ENCODE measurements around the gene USP16. TPM values are rescaled to one million over a fixed set of nuclear protein-coding genes. Genes with fewer than 3 reads are reported as not detected.

Gene USP16
- 28.7 TPM for polyA plus RNA-seq (2013, experiment 1 of 2)
- 28.7 TPM for polyA plus RNA-seq (2013, experiment 2 of 2)

- no CpG with 5 or more reads among the region's 48 CpGs for WGBS (ENCODE audit: extremely low coverage, insufficient coverage, low lambda C conversion rate)
- peak within 1 kb of the TSS; percentile 96 for H3K56ac ChIP-seq (ENCODE audit: low read length)
Observed at GRCh38 chr21:29024474-29025327, at the start of gene USP16. Gene USP16, plus strand, starts transcription at chr21:29024668. Its CDS starts 3,246 bp downstream, at chr21:29027914.

GRCh38 chr21:28975397-28975796 lies 49.1 kb upstream of the USP16 start:
- H3K27me3 ChIP-seq (ENCODE audit: insufficient read depth, low read length, poor library complexity) = no peaks in the 10 kb centered on the region
- H3K4me3 ChIP-seq (ENCODE audit: low read length) = no peak overlapping the region
- no peak overlapping the region for H4K8ac ChIP-seq (ENCODE audit: low read depth, low read length)
- WGBS (ENCODE audit: extremely low coverage, insufficient coverage, low lambda C conversion rate) = no CpG with 5 or more reads among the region's 3 CpGs
- no peak overlapping the region for H3K23ac ChIP-seq (ENCODE audit: low read length)
- DNase-seq = no peak
- no peaks in the 10 kb centered on the region for H3K79me2 ChIP-seq (ENCODE audit: control insufficient read depth, insufficient read depth, low read length)
- H3K36me3 ChIP-seq (ENCODE audit: control insufficient read depth, insufficient read depth, low read length) = no peaks in the 10 kb centered on the region
- H3K4ac ChIP-seq (ENCODE audit: low read depth, low read length) = no peak overlapping the region
- H3K4me1 ChIP-seq (ENCODE audit: control insufficient read depth, low read depth, low read length) = no peaks in the 10 kb centered on the region
- H4K5ac ChIP-seq (ENCODE audit: low read length) = no peak overlapping the region
- no peak overlapping the region for H2BK5ac ChIP-seq (ENCODE audit: low read length)
- no peak overlapping the region for H3K4me2 ChIP-seq (ENCODE audit: low read length)
- no peak overlapping the region for H2BK15ac ChIP-seq (replicated peaks; ENCODE audit: low read depth)
- H3K27ac ChIP-seq (ENCODE audit: low read depth, low read length) = no peak overlapping the region
- no peak overlapping the region for H2BK120ac ChIP-seq (ENCODE audit: low read depth, low read length)
- no peaks in the 10 kb centered on the region for H3K79me1 ChIP-seq (ENCODE audit: low read length)
- no peak overlapping the region for H3K56ac ChIP-seq (ENCODE audit: low read length)
- no peak overlapping the region for H2AK5ac ChIP-seq (ENCODE audit: low read length)
- H3K9ac ChIP-seq (ENCODE audit: low read length) = no peak overlapping the region
- H3K18ac ChIP-seq (ENCODE audit: low read length) = no peak overlapping the region

More at GRCh38 chr21:29024474-29025327, at the start of gene USP16:
- Histone ChIP-seq H3K79me1 (ENCODE audit: low read length) (peaks cover 6% of the 10 kb centered on the region), H2BK120ac (ENCODE audit: low read depth, low read length) (no peak within 1 kb of the TSS), H3K36me3 (ENCODE audit: control insufficient read depth, insufficient read depth, low read length) (no peaks in the 10 kb centered on the region), H3K79me2 (ENCODE audit: control insufficient read depth, insufficient read depth, low read length) (peaks cover 12% of the 10 kb centered on the region), H2BK5ac (ENCODE audit: low read length) (peak within 1 kb of the TSS; percentile 83), H3K23ac (ENCODE audit: low read length) (peak within 1 kb of the TSS; percentile 91), H2AK5ac (ENCODE audit: low read length) (no peak within 1 kb of the TSS), H3K4ac (ENCODE audit: low read depth, low read length) (no peak within 1 kb of the TSS), H3K27ac (ENCODE audit: low read depth, low read length) (peak within 1 kb of the TSS; percentile 75), H4K5ac (ENCODE audit: low read length) (no peak within 1 kb of the TSS), H4K8ac (ENCODE audit: low read depth, low read length) (no peak within 1 kb of the TSS), H3K27me3 (ENCODE audit: insufficient read depth, low read length, poor library complexity) (no peaks in the 10 kb centered on the region), H3K9ac (ENCODE audit: low read length) (peak within 1 kb of the TSS; percentile 94), H3K18ac (ENCODE audit: low read length) (peak within 1 kb of the TSS; percentile 72), H3K4me2 (ENCODE audit: low read length) (peak within 1 kb of the TSS; percentile 85), H3K4me1 (ENCODE audit: control insufficient read depth, low read depth, low read length) (no peaks in the 10 kb centered on the region), H2BK15ac (replicated peaks; ENCODE audit: low read depth) (no peak within 1 kb of the TSS), H3K4me3 (ENCODE audit: low read length) (peak within 1 kb of the TSS; percentile 92)
- DNase-seq = peak; percentile 99

- no peak overlapping the region for H3K23ac ChIP-seq (ENCODE audit: low read length)
- DNase-seq = no peak
- no peak overlapping the region for H3K9ac ChIP-seq (ENCODE audit: low read length)
- H2BK15ac ChIP-seq (replicated peaks; ENCODE audit: low read depth) = no peak overlapping the region
- WGBS (ENCODE audit: extremely low coverage, insufficient coverage, low lambda C conversion rate) = no CpG with 5 or more reads among the region's 1 CpG
- no peaks in the 10 kb centered on the region for H3K4me1 ChIP-seq (ENCODE audit: control insufficient read depth, low read depth, low read length)
- H2BK5ac ChIP-seq (ENCODE audit: low read length) = no peak overlapping the region
- no peak overlapping the region for H3K4me3 ChIP-seq (ENCODE audit: low read length)
- no peak overlapping the region for H2AK5ac ChIP-seq (ENCODE audit: low read length)
- H3K27me3 ChIP-seq (ENCODE audit: insufficient read depth, low read length, poor library complexity) = no peaks in the 10 kb centered on the region
- no peak overlapping the region for H3K18ac ChIP-seq (ENCODE audit: low read length)
- H3K4me2 ChIP-seq (ENCODE audit: low read length) = no peak overlapping the region
- H3K27ac ChIP-seq (ENCODE audit: low read depth, low read length) = no peak overlapping the region
- H2BK120ac ChIP-seq (ENCODE audit: low read depth, low read length) = no peak overlapping the region
- H3K56ac ChIP-seq (ENCODE audit: low read length) = no peak overlapping the region
- H4K5ac ChIP-seq (ENCODE audit: low read length) = no peak overlapping the region
- no peak overlapping the region for H4K8ac ChIP-seq (ENCODE audit: low read depth, low read length)
- no peaks in the 10 kb centered on the region for H3K79me2 ChIP-seq (ENCODE audit: control insufficient read depth, insufficient read depth, low read length)
- H3K4ac ChIP-seq (ENCODE audit: low read depth, low read length) = no peak overlapping the region
- H3K79me1 ChIP-seq (ENCODE audit: low read length) = no peaks in the 10 kb centered on the region
- peaks cover 2% of the 10 kb centered on the region for H3K36me3 ChIP-seq (ENCODE audit: control insufficient read depth, insufficient read depth, low read length)
Observed at GRCh38 chr21:28979092-28979491, 45.4 kb upstream of the USP16 start.

- Histone ChIP-seq H4K8ac (ENCODE audit: low read depth, low read length) (no peak overlapping the region), H3K9ac (ENCODE audit: low read length) (no peak overlapping the region), H3K4me3 (ENCODE audit: low read length) (no peak overlapping the region), H3K18ac (ENCODE audit: low read length) (no peak overlapping the region), H2BK5ac (ENCODE audit: low read length) (no peak overlapping the region), H4K5ac (ENCODE audit: low read length) (no peak overlapping the region), H3K79me1 (ENCODE audit: low read length) (no peaks in the 10 kb centered on the region), H3K79me2 (ENCODE audit: control insufficient read depth, insufficient read depth, low read length) (no peaks in the 10 kb centered on the region), H3K27me3 (ENCODE audit: insufficient read depth, low read length, poor library complexity) (no peaks in the 10 kb centered on the region), H3K4me1 (ENCODE audit: control insufficient read depth, low read depth, low read length) (no peaks in the 10 kb centered on the region), H3K27ac (ENCODE audit: low read depth, low read length) (no peak overlapping the region), H3K23ac (ENCODE audit: low read length) (no peak overlapping the region), H2AK5ac (ENCODE audit: low read length) (no peak overlapping the region), H2BK120ac (ENCODE audit: low read depth, low read length) (no peak overlapping the region), H3K4me2 (ENCODE audit: low read length) (no peak overlapping the region), H3K36me3 (ENCODE audit: control insufficient read depth, insufficient read depth, low read length) (peaks cover 2% of the 10 kb centered on the region), H3K56ac (ENCODE audit: low read length) (no peak overlapping the region), H3K4ac (ENCODE audit: low read depth, low read length) (no peak overlapping the region), H2BK15ac (replicated peaks; ENCODE audit: low read depth) (no peak overlapping the region)
- DNase-seq = no peak
- WGBS (ENCODE audit: extremely low coverage, insufficient coverage, low lambda C conversion rate) = no CpG with 5 or more reads among the region's 1 CpG
Observed at GRCh38 chr21:28982637-28983036, 41.8 kb upstream of the USP16 start.

GRCh38 chr21:28986677-28987076 lies 37.8 kb upstream of the USP16 start:
- no peaks in the 10 kb centered on the region for H3K4me1 ChIP-seq (ENCODE audit: control insufficient read depth, low read depth, low read length)
- no peak overlapping the region for H3K9ac ChIP-seq (ENCODE audit: low read length)
- peaks cover 4% of the 10 kb centered on the region for H3K79me1 ChIP-seq (ENCODE audit: low read length)
- no peak overlapping the region for H4K8ac ChIP-seq (ENCODE audit: low read depth, low read length)
- no peak overlapping the region for H3K4me2 ChIP-seq (ENCODE audit: low read length)
- WGBS (ENCODE audit: extremely low coverage, insufficient coverage, low lambda C conversion rate) = no CpG with 5 or more reads among the region's 4 CpGs
- H2BK15ac ChIP-seq (replicated peaks; ENCODE audit: low read depth) = no peak overlapping the region
- H3K56ac ChIP-seq (ENCODE audit: low read length) = no peak overlapping the region
- H2AK5ac ChIP-seq (ENCODE audit: low read length) = no peak overlapping the region
- DNase-seq = no peak
- H2BK5ac ChIP-seq (ENCODE audit: low read length) = no peak overlapping the region
- no peaks in the 10 kb centered on the region for H3K27me3 ChIP-seq (ENCODE audit: insufficient read depth, low read length, poor library complexity)
- H3K18ac ChIP-seq (ENCODE audit: low read length) = no peak overlapping the region
- H3K36me3 ChIP-seq (ENCODE audit: control insufficient read depth, insufficient read depth, low read length) = peaks cover 2% of the 10 kb centered on the region
- no peak overlapping the region for H3K23ac ChIP-seq (ENCODE audit: low read length)
- no peak overlapping the region for H2BK120ac ChIP-seq (ENCODE audit: low read depth, low read length)
- no peak overlapping the region for H4K5ac ChIP-seq (ENCODE audit: low read length)
- H3K79me2 ChIP-seq (ENCODE audit: control insufficient read depth, insufficient read depth, low read length) = peaks cover 10% of the 10 kb centered on the region
- H3K27ac ChIP-seq (ENCODE audit: low read depth, low read length) = no peak overlapping the region
- H3K4me3 ChIP-seq (ENCODE audit: low read length) = no peak overlapping the region
- no peak overlapping the region for H3K4ac ChIP-seq (ENCODE audit: low read depth, low read length)
